ENCODE measurements around the gene PLXND1. TPM values are rescaled to one million over a fixed set of nuclear protein-coding genes. Genes with fewer than 3 reads are reported as not detected.

Gene PLXND1, protein sequence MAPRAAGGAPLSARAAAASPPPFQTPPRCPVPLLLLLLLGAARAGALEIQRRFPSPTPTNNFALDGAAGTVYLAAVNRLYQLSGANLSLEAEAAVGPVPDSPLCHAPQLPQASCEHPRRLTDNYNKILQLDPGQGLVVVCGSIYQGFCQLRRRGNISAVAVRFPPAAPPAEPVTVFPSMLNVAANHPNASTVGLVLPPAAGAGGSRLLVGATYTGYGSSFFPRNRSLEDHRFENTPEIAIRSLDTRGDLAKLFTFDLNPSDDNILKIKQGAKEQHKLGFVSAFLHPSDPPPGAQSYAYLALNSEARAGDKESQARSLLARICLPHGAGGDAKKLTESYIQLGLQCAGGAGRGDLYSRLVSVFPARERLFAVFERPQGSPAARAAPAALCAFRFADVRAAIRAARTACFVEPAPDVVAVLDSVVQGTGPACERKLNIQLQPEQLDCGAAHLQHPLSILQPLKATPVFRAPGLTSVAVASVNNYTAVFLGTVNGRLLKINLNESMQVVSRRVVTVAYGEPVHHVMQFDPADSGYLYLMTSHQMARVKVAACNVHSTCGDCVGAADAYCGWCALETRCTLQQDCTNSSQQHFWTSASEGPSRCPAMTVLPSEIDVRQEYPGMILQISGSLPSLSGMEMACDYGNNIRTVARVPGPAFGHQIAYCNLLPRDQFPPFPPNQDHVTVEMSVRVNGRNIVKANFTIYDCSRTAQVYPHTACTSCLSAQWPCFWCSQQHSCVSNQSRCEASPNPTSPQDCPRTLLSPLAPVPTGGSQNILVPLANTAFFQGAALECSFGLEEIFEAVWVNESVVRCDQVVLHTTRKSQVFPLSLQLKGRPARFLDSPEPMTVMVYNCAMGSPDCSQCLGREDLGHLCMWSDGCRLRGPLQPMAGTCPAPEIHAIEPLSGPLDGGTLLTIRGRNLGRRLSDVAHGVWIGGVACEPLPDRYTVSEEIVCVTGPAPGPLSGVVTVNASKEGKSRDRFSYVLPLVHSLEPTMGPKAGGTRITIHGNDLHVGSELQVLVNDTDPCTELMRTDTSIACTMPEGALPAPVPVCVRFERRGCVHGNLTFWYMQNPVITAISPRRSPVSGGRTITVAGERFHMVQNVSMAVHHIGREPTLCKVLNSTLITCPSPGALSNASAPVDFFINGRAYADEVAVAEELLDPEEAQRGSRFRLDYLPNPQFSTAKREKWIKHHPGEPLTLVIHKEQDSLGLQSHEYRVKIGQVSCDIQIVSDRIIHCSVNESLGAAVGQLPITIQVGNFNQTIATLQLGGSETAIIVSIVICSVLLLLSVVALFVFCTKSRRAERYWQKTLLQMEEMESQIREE (N-terminal part only)
- 51.2 TPM for polyA plus RNA-seq
- long read RNA-seq, donor 1, full-length matches to known transcripts = 2 of 19 reads
- long read RNA-seq, donor 1, partial matches to known transcripts = 17 of 19 reads
- long read RNA-seq, donor 1, other reads (novel, unspliced or antisense) = 0 of 19 reads
- long read RNA-seq, donor 2, full-length matches to known transcripts = 1 of 12 reads
- long read RNA-seq, donor 2, partial matches to known transcripts = 11 of 12 reads
- long read RNA-seq, donor 2, other reads (novel, unspliced or antisense) = 0 of 12 reads
- long read RNA-seq, donor 3 = 0 reads
- long read RNA-seq, donor 4, partial matches to known transcripts = 0 of 1 reads
- long read RNA-seq, donor 4, other reads (novel, unspliced or antisense) = 0 of 1 reads
- long read RNA-seq, donor 5, full-length matches to known transcripts = 4 of 18 reads
- long read RNA-seq, donor 5, partial matches to known transcripts = 14 of 18 reads
- long read RNA-seq, donor 5, other reads (novel, unspliced or antisense) = 0 of 18 reads
- long read RNA-seq, donor 6, full-length matches to known transcripts = 2 of 23 reads
- long read RNA-seq, donor 6, partial matches to known transcripts = 21 of 23 reads
- long read RNA-seq, donor 6, other reads (novel, unspliced or antisense) = 0 of 23 reads
- long read RNA-seq, donor 7, partial matches to known transcripts = 11 of 11 reads
- long read RNA-seq, donor 7, other reads (novel, unspliced or antisense) = 0 of 11 reads
- long read RNA-seq, donor 8, full-length matches to known transcripts = 2 of 33 reads
- long read RNA-seq, donor 8, partial matches to known transcripts = 31 of 33 reads
- long read RNA-seq, donor 8, other reads (novel, unspliced or antisense) = 0 of 33 reads
- long read RNA-seq, donor 9, partial matches to known transcripts = 7 of 7 reads
- long read RNA-seq, donor 9, other reads (novel, unspliced or antisense) = 0 of 7 reads
- long read RNA-seq, donor 10, full-length matches to known transcripts = 1 of 1 reads
- long read RNA-seq, donor 10, partial matches to known transcripts = 0 of 1 reads
- long read RNA-seq, donor 10, other reads (novel, unspliced or antisense) = 0 of 1 reads
- long read RNA-seq, donor 11, full-length matches to known transcripts = 1 of 1 reads
- long read RNA-seq, donor 11, partial matches to known transcripts = 0 of 1 reads
- long read RNA-seq, donor 11, other reads (novel, unspliced or antisense) = 0 of 1 reads

DNA sequence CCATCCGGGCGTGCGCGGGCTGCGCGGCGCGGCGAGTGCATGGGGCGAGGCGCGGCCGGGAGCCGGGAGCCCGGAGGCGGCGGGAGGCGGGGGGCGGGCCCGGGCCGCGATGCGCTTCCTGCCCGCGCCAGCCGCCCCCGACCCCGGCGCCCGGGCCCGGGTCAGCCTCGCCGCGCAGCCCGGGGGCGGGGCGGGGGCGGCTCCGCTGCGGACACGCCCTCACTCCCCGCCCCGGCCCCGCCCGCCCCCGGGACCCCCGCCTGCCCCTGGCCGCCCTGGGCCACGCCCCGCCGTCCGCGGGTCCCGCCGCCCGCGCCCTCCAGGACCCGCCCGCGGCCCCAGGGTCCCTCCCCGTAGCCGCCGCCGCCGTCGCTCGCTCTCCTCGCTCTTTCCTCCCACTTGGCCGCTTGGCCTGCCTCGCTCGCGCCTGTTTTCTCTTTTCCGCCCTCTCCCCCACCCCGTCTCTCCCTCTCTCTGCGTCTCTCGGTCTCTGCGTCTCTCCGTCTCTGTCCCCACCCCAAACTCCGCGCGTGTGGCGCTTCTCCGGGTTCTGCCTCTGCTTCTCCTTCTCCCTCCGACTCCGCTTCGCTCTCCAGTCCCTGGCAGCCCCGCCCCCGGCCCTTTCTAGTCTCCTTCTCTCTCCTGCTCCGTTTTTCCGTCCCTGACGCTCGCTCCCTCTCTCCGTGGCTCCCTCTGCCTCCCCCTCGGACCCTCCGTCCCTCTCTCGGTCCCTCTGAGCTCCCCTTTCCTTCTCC lies at the start of gene PLXND1:
TSS of gene PLXND1 (minus strand) at position 41 of the 755 bp plus-strand sequence. CDS start at position 4, 37 bp downstream.
- H3K4me3 ChIP-seq (ENCODE audit: low read length) = peak within 1 kb of the TSS; percentile 47
- H3K27me3 ChIP-seq (ENCODE audit: control insufficient read depth, insufficient read depth, low read length) = peaks cover 48% of the 10 kb centered on the region
- peaks cover 11% of the 10 kb centered on the region for H3K4me1 ChIP-seq (ENCODE audit: control insufficient read depth, insufficient read depth, low read length)
- H3K36me3 ChIP-seq (ENCODE audit: control insufficient read depth, insufficient read depth, low read length) = no peaks in the 10 kb centered on the region
- H3K9me3 ChIP-seq (ENCODE audit: control insufficient read depth, low read depth, low read length) = peaks cover 3% of the 10 kb centered on the region
- peak in 1 of 2 donors; percentile 70 for DNase-seq
- WGBS (ENCODE audit: insufficient coverage, low lambda C conversion rate) = 3% methylated on average over 14 of the region's 96 CpGs
- peak within 1 kb of the TSS; percentile 58 for H3K27ac ChIP-seq (ENCODE audit: low read length)

GRCh38 chr3:129655291-129655700 lies 48.8 kb upstream of the PLXND1 start:
- no peak for DNase-seq
- Histone ChIP-seq H3K27ac (ENCODE audit: low read length) (no peak overlapping the region), H3K27me3 (ENCODE audit: control insufficient read depth, insufficient read depth, low read length) (no peaks in the 10 kb centered on the region), H3K9me3 (ENCODE audit: control insufficient read depth, low read depth, low read length) (no peaks in the 10 kb centered on the region), H3K36me3 (ENCODE audit: control insufficient read depth, insufficient read depth, low read length) (peaks cover 18% of the 10 kb centered on the region), H3K4me3 (ENCODE audit: low read length) (no peak overlapping the region), H3K4me1 (ENCODE audit: control insufficient read depth, insufficient read depth, low read length) (peaks cover 5% of the 10 kb centered on the region)
- no CpG with 5 or more reads among the region's 4 CpGs for WGBS (ENCODE audit: insufficient coverage, low lambda C conversion rate)

DNA sequence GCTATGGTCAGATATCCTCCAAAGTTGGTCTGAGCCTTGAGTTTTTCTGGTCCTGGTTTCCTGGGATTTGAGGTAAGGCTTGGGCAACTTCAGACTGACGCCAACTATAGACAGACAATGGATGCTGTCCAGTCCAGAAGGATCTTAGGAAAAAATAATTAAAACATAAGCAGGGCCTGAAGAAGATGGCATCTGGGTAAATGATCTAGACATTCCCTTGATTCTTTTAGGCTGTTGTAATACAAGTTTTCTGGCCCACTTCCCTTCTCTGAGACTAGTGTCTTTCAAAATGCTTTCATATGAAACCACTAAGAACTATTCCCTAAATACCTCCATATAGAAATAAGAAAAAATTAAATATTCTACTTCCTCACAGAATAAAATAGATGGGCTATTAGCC lies 47.7 kb upstream of the PLXND1 start:
- no CpG with 5 or more reads among the region's 1 CpG for WGBS (ENCODE audit: insufficient coverage, low lambda C conversion rate)
- peaks cover 18% of the 10 kb centered on the region for H3K36me3 ChIP-seq (ENCODE audit: control insufficient read depth, insufficient read depth, low read length)

DNA sequence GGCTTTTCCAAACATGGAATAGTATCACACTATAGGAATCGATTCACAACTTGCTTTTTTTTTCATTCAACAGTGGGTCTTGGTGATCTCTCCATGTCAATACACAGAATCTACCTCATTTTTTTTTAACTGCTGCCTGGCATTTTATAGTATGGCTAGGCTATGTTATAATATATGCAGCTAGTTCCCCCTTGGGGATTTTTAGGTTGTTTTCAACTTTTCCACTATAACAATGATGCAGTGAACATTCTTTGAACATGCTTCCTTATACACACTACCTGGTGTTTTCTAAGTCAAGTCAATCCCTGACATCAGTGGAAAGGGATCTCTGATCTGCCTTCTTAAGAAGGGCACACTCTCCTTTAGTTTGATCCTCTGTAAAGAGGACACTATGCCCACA lies 46.5 kb upstream of the PLXND1 start:
- Histone ChIP-seq H3K4me3 (ENCODE audit: low read length) (no peak overlapping the region), H3K9me3 (ENCODE audit: control insufficient read depth, low read depth, low read length) (no peaks in the 10 kb centered on the region), H3K4me1 (ENCODE audit: control insufficient read depth, insufficient read depth, low read length) (peaks cover 5% of the 10 kb centered on the region), H3K36me3 (ENCODE audit: control insufficient read depth, insufficient read depth, low read length) (peaks cover 18% of the 10 kb centered on the region), H3K27ac (ENCODE audit: low read length) (no peak overlapping the region), H3K27me3 (ENCODE audit: control insufficient read depth, insufficient read depth, low read length) (no peaks in the 10 kb centered on the region)
- DNase-seq = no peak
- 80% methylated on average over 1 of the region's 1 CpG for WGBS (ENCODE audit: insufficient coverage, low lambda C conversion rate)

More for the DNA sequence above, 47.7 kb upstream of the PLXND1 start:
- no peak overlapping the region for H3K4me3 ChIP-seq (ENCODE audit: low read length)
- H3K9me3 ChIP-seq (ENCODE audit: control insufficient read depth, low read depth, low read length) = no peaks in the 10 kb centered on the region
- DNase-seq = no peak
- peaks cover 5% of the 10 kb centered on the region for H3K4me1 ChIP-seq (ENCODE audit: control insufficient read depth, insufficient read depth, low read length)
- H3K27me3 ChIP-seq (ENCODE audit: control insufficient read depth, insufficient read depth, low read length) = no peaks in the 10 kb centered on the region
- H3K27ac ChIP-seq (ENCODE audit: low read length) = no peak overlapping the region

DNA sequence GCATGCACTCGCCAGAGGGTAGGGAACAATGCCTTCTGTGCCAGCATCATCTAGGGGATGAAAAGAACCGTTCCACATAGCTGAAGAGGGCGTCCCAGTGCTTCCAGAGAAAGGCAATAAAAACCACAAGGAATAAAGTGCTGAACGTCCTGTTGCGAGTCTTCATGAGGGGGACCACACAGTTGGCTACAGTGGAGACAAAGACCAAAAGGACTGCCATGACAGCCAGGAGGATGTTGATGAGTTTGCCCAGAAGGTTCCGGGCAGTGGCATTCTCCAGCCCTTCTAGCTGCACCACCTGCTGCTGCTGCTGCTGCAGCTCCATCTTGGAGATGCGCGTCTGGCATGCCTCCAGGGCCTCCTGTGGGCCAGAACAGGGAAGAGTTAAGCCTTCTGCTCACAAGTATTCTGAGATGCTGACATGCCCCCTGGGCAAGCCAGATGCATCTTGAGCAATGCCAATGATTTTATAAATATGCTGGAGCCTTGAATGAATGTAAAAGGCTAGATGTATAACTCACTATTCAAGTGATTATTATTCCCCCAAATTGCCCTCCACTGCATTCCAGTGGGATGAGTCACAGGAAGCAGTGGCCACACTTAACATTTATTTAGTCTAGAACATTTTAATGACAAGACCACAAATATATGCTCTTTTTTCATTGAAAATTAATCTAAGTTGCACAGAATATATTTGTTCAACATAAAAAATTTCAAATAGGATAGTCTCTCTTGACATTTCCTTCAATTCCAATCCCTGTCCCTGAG lies 45.1 kb upstream of the PLXND1 start:
- no peaks in the 10 kb centered on the region for H3K27me3 ChIP-seq (ENCODE audit: control insufficient read depth, insufficient read depth, low read length)
- H3K4me3 ChIP-seq (ENCODE audit: low read length) = no peak overlapping the region
- no peaks in the 10 kb centered on the region for H3K4me1 ChIP-seq (ENCODE audit: control insufficient read depth, insufficient read depth, low read length)
- no peak overlapping the region for H3K27ac ChIP-seq (ENCODE audit: low read length)
- no peak for DNase-seq
- no peaks in the 10 kb centered on the region for H3K9me3 ChIP-seq (ENCODE audit: control insufficient read depth, low read depth, low read length)
- no CpG with 5 or more reads among the region's 8 CpGs for WGBS (ENCODE audit: insufficient coverage, low lambda C conversion rate)
- H3K36me3 ChIP-seq (ENCODE audit: control insufficient read depth, insufficient read depth, low read length) = peaks cover 18% of the 10 kb centered on the region

DNA sequence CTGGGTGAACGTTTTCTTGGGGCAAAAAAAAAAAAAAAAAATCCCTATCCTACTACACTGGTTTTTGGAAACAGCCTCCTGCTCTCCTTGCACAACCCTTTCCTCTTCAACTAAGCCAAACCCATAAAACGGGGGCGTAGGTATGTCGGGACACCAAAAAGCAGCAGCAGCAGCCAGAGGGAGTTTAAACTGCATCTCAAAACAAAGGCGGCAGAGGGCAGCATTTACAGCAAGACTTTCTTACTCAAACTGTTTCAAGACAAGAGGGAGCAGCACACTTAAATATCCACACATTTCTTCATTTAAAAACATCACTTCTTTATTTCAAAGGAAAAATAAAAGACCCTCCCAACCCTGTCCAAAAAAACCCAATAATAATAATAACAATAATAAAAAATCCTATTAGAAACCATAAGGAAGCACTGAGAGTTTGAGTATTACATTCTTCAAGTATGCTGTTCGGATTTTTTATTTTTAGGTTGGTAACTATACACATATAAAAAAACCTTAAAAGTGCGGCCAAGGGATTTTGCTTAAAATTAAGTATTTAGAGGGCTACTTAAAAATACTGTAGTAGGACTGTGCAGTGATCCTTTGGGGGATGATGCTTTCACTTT lies 43.9 kb upstream of the PLXND1 start:
- 100% methylated on average over 1 of the region's 7 CpGs for whole genome bisulfite sequencing (ENCODE audit: insufficient coverage, low lambda C conversion rate)
- peak in 1 of 2 donors; percentile 43 for DNase-seq

DNA sequence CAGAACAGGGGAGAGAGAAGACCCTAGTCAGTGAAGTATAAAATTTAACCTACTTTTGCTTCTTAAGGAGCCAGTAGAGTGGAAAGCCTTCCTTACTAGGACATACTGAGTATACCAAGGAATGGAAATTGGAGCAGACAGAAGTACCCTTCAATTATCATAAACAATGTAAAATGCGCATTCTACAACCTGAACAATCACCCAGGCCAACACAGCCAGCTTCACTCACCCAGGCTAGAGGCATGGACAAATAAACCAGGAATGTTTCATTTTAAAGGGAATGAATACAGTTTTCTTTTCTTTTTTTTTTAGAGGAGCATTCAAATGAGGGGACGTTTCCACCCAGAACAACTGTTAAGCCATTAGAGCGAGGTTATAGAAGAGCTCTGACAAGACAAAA lies 41.9 kb upstream of the PLXND1 start:
- Histone ChIP-seq H3K4me1 (ENCODE audit: control insufficient read depth, insufficient read depth, low read length) (no peaks in the 10 kb centered on the region), H3K36me3 (ENCODE audit: control insufficient read depth, insufficient read depth, low read length) (peaks cover 12% of the 10 kb centered on the region), H3K27ac (ENCODE audit: low read length) (no peak overlapping the region), H3K4me3 (ENCODE audit: low read length) (no peak overlapping the region), H3K9me3 (ENCODE audit: control insufficient read depth, low read depth, low read length) (no peaks in the 10 kb centered on the region), H3K27me3 (ENCODE audit: control insufficient read depth, insufficient read depth, low read length) (no peaks in the 10 kb centered on the region)
- WGBS (ENCODE audit: insufficient coverage, low lambda C conversion rate) = 86% methylated on average over 2 of the region's 3 CpGs
- DNase-seq = no peak

More for the DNA sequence above, 43.9 kb upstream of the PLXND1 start:
- no peaks in the 10 kb centered on the region for H3K4me1 ChIP-seq (ENCODE audit: control insufficient read depth, insufficient read depth, low read length)
- H3K36me3 ChIP-seq (ENCODE audit: control insufficient read depth, insufficient read depth, low read length) = peaks cover 18% of the 10 kb centered on the region
- H3K27me3 ChIP-seq (ENCODE audit: control insufficient read depth, insufficient read depth, low read length) = no peaks in the 10 kb centered on the region
- H3K4me3 ChIP-seq (ENCODE audit: low read length) = no peak overlapping the region
- no peak overlapping the region for H3K27ac ChIP-seq (ENCODE audit: low read length)
- H3K9me3 ChIP-seq (ENCODE audit: control insufficient read depth, low read depth, low read length) = no peaks in the 10 kb centered on the region

Data from large intestine (tissue), 12 donors.